Activated naive CD4-positive, alpha-beta T cell treated with anti-CD3 and anti-CD28 coated beads, Interleukin-2, amount 50 U/mL, for 24 hours (primary cell): ENCODE measurements around the gene MEA1.
A peak's percentile ranks its signal among the peaks of the same experiment; 100 is the strongest.
"Not testable (repeated sequence)": the region's sequence is repeated elsewhere in the genome, so short reads cannot be mapped to it uniquely, and the experiment has no call there.

Experiments
- H3K27ac Mint-ChIP-seq: one replicate; pipeline ENCODE4 v1.8.0; 2021; ENCODE audit warnings: mild to moderate bottlenecking, mixed read lengths
- H3K27me3 Mint-ChIP-seq: one replicate; pipeline ENCODE4 v1.8.0; 2021; ENCODE audit warnings: mixed read lengths
- H3K36me3 Mint-ChIP-seq: one replicate; pipeline ENCODE4 v1.8.0; 2021; ENCODE audit warnings: mixed read lengths
- H3K4me1 Mint-ChIP-seq: one replicate; pipeline ENCODE4 v1.8.0; 2021; ENCODE audit warnings: mixed read lengths
- H3K4me3 Mint-ChIP-seq: one replicate; pipeline ENCODE4 v1.8.0; 2021; ENCODE audit warnings: mild to moderate bottlenecking, mixed read lengths
- H3K9me3 Mint-ChIP-seq: one replicate; pipeline ENCODE4 v1.8.0; 2021; ENCODE audit warnings: mixed read lengths

The MEA1 gene

GRCh38 chr6:42998205-42998604, 15.5 kb downstream of the MEA1 start:
- not testable (repeated sequence) for H3K27ac Mint-ChIP-seq, H3K4me1 Mint-ChIP-seq, H3K4me3 Mint-ChIP-seq, H3K9me3 Mint-ChIP-seq, H3K36me3 Mint-ChIP-seq, H3K27me3 Mint-ChIP-seq

DNA sequence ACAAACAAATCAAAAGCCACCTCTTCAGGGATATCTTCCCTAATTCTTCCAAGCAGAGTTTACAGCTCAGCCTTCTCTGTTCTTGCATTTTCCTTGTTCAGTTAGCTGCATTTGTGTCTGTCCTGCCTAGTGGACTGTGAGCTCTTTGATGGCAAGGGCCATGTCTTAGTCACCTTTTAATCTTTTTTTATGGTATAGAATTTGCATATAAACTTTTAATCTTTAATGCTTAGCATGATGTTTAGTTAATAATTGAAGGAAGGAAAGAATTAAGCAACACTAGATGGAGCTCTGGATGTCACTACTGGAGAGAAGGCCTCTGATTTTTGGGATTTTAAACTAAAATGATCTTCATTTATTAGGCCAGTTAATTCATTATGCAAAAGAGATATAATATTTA, 17.2 kb downstream of the MEA1 start:
- Mint-ChIP-seq H3K4me1 (peaks cover 5% of the 10 kb centered on the region), H3K27ac (no peak overlapping the region), H3K4me3 (no peak overlapping the region), H3K36me3 (peaks cover 4% of the 10 kb centered on the region), H3K9me3 (no peaks in the 10 kb centered on the region), H3K27me3 (no peaks in the 10 kb centered on the region)

GRCh38 chr6:42993445-42993844, 20.3 kb downstream of the MEA1 start:
- peak overlapping the region; percentile 32 for H3K27ac Mint-ChIP-seq
- no peaks in the 10 kb centered on the region for H3K27me3 Mint-ChIP-seq
- H3K36me3 Mint-ChIP-seq: peaks cover 8% of the 10 kb centered on the region
- H3K4me1 Mint-ChIP-seq: peaks cover 19% of the 10 kb centered on the region
- H3K9me3 Mint-ChIP-seq: no peaks in the 10 kb centered on the region
- no peak overlapping the region for H3K4me3 Mint-ChIP-seq

DNA sequence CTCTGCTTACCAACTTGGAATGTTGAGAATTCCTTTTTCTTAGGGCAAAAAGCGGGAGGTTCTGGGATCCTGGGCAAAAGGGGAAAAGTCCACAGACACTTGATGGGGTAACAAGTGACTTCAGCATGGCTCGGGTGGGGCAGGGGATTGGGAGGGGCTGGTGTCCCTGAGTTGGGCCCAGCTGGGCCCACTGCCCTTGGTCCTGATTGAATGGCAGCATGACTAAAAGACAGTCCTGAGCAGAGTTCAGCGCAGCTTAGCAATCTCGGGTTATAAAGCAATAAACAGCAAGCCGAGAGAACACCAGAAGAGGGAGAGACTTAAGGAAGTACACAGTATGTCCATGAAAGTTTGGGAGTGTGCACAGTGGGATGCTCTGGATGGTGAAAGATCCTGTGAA, 23.8 kb downstream of the MEA1 start:
- peaks cover 54% of the 10 kb centered on the region for H3K4me1 Mint-ChIP-seq
- H3K27me3 Mint-ChIP-seq: no peaks in the 10 kb centered on the region
- H3K4me3 Mint-ChIP-seq: no peak overlapping the region
- H3K27ac Mint-ChIP-seq: no peak overlapping the region
- no peaks in the 10 kb centered on the region for H3K9me3 Mint-ChIP-seq
- H3K36me3 Mint-ChIP-seq: peaks cover 6% of the 10 kb centered on the region

- no peak overlapping the region for H3K4me3 Mint-ChIP-seq
- H3K27ac Mint-ChIP-seq: no peak overlapping the region
- peaks cover 6% of the 10 kb centered on the region for H3K36me3 Mint-ChIP-seq
- peaks cover 60% of the 10 kb centered on the region for H3K4me1 Mint-ChIP-seq
- H3K27me3 Mint-ChIP-seq: no peaks in the 10 kb centered on the region
- H3K9me3 Mint-ChIP-seq: no peaks in the 10 kb centered on the region
These were observed 25.2 kb downstream of the MEA1 start for GRCh38 chr6:42988486-42989020.

- peaks cover 6% of the 10 kb centered on the region for H3K36me3 Mint-ChIP-seq
- H3K27ac Mint-ChIP-seq: no peak overlapping the region
- H3K4me1 Mint-ChIP-seq: peaks cover 58% of the 10 kb centered on the region
- no peak overlapping the region for H3K4me3 Mint-ChIP-seq
- no peaks in the 10 kb centered on the region for H3K27me3 Mint-ChIP-seq
- no peaks in the 10 kb centered on the region for H3K9me3 Mint-ChIP-seq
These were observed 26.0 kb downstream of the MEA1 start for GRCh38 chr6:42987533-42988451.

GRCh38 chr6:42984924-42985475, 28.7 kb downstream of the MEA1 start:
- Mint-ChIP-seq H3K36me3 (peaks cover 2% of the 10 kb centered on the region), H3K9me3 (no peaks in the 10 kb centered on the region), H3K4me3 (peak overlapping the region; percentile 87), H3K27ac (peak overlapping the region; percentile 88), H3K27me3 (no peaks in the 10 kb centered on the region), H3K4me1 (peaks cover 66% of the 10 kb centered on the region)

- Mint-ChIP-seq H3K27me3 (no peaks in the 10 kb centered on the region), H3K27ac (peak within 1 kb of the TSS; percentile 92), H3K4me3 (peak within 1 kb of the TSS; percentile 87), H3K4me1 (peaks cover 69% of the 10 kb centered on the region), H3K9me3 (no peaks in the 10 kb centered on the region), H3K36me3 (peaks cover under 1% of the 10 kb centered on the region)
These were observed 29.5 kb downstream of the MEA1 start, which contains the start of gene PPP2R5D for GRCh38 chr6:42984001-42984923. Gene PPP2R5D, plus strand, starts transcription at chr6:42984570. Its CDS starts 108 bp downstream, at chr6:42984678.

- Mint-ChIP-seq H3K9me3 (no peaks in the 10 kb centered on the region), H3K4me1 (peaks cover 61% of the 10 kb centered on the region), H3K4me3 (no peak overlapping the region), H3K36me3 (peaks cover 1% of the 10 kb centered on the region), H3K27me3 (no peaks in the 10 kb centered on the region), H3K27ac (peak overlapping the region; percentile 90)
These were observed 31.9 kb downstream of the MEA1 start for GRCh38 chr6:42981836-42982235.

DNA sequence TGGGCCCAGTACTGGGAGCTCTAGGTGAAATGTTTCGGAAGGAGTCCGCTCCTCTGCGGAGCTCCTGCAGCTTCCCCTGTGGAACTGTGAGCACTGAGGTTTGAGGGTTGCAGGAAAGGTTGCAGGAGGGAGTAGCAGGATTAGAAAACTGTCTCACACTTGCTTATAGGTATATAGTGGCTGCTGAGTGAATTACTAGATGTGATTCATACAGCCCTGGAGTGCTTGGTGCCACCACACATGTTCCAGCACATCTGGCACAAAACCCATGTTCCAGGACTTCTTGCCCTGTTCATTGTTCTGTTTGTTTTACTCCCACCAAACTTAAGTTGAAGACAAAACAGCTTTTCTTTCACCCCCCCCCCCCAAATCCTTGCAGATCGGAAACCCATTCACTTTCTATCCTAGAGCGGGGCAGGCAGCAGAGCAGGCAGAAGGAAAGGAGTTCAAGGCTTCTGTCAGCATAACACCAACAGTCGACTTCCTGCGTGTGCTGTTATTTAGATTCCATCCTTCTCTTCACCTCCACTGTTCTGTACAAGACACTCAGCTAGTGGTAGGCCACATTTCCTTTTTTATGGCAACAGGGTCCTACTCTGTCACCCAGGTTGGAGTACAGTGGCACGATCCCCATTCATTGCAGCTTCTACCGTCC, 34.1 kb downstream of the MEA1 start:
- no peaks in the 10 kb centered on the region for H3K27me3 Mint-ChIP-seq
- no peaks in the 10 kb centered on the region for H3K9me3 Mint-ChIP-seq
- peak overlapping the region; percentile 96 for H3K27ac Mint-ChIP-seq
- H3K36me3 Mint-ChIP-seq: peaks cover 3% of the 10 kb centered on the region
- H3K4me1 Mint-ChIP-seq: peaks cover 59% of the 10 kb centered on the region
- H3K4me3 Mint-ChIP-seq: peak overlapping the region; percentile 93

- Mint-ChIP-seq H3K36me3 (peaks cover 3% of the 10 kb centered on the region), H3K4me1 (peaks cover 59% of the 10 kb centered on the region), H3K27ac (peak within 1 kb of the TSS; percentile 96), H3K4me3 (peak within 1 kb of the TSS; percentile 93), H3K27me3 (no peaks in the 10 kb centered on the region), H3K9me3 (no peaks in the 10 kb centered on the region)
These were observed 34.8 kb downstream of the MEA1 start, which contains the start of gene PEX6 for GRCh38 chr6:42978839-42979522. Gene PEX6, minus strand, starts transcription at chr6:42979181. Its CDS starts 31 bp downstream, at chr6:42979150.

DNA sequence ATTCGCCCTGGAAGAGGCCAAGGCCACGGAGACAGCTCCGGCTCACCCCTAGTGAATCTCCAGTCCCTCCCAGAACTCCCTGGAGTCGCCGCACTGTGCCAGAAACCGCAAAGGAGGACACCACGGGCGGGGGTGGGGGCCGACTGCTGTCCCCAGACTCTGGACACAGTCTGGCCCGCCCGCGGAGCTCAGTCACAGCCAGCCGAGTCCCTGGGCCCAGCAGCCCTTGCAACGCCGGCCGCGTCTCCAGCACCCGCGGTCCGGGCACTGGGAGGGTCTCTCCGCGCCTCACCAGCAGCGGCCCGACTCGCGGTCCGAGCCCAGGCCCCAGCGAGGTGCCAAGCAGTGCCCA, 35.3 kb downstream of the MEA1 start:
- Mint-ChIP-seq H3K9me3 (no peaks in the 10 kb centered on the region), H3K36me3 (peaks cover 3% of the 10 kb centered on the region), H3K27ac (peak overlapping the region; percentile 82), H3K27me3 (no peaks in the 10 kb centered on the region), H3K4me1 (peaks cover 57% of the 10 kb centered on the region), H3K4me3 (peak overlapping the region; percentile 90)

DNA sequence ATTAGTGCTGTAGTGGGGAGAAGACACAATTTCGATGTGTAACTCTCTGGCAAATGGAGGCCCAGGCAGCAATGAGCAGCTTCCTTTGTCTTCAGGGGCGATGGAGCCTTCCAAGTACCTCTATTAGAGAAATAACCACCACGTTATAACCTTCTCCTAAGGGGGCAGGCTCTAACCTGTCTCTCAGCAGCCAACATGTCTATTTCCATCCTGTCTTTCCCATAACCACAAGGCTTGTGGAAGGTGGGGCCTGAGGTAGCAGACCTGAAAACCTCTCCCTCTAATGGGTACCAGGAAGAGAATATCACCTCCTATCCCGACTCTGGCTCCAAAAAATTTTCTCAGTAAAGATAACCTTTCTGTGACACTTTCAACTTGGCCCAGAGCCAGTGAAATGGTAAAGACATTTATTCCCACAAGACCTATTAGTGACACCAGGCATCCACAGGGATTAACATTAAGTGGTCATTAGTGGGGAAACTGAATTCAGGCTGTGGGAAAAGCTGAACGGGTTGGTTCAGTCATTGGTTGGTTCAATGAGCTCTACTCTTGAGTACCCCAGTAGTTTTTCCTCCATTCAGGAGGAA, 38.7 kb downstream of the MEA1 start:
- Mint-ChIP-seq H3K36me3 (peaks cover 3% of the 10 kb centered on the region), H3K4me3 (no peak overlapping the region), H3K4me1 (peaks cover 55% of the 10 kb centered on the region), H3K27me3 (no peaks in the 10 kb centered on the region), H3K27ac (peak overlapping the region; percentile 46), H3K9me3 (no peaks in the 10 kb centered on the region)

- no peak overlapping the region for H3K4me3 Mint-ChIP-seq
- no peaks in the 10 kb centered on the region for H3K9me3 Mint-ChIP-seq
- H3K27me3 Mint-ChIP-seq: no peaks in the 10 kb centered on the region
- H3K36me3 Mint-ChIP-seq: peaks cover 3% of the 10 kb centered on the region
- peaks cover 46% of the 10 kb centered on the region for H3K4me1 Mint-ChIP-seq
- peak overlapping the region; percentile 51 for H3K27ac Mint-ChIP-seq
These were observed 39.8 kb downstream of the MEA1 start for GRCh38 chr6:42973926-42974325.
